ENCODE measurements around the gene CHRND.

CHRND gene

GRCh38 chr2:232488097-232488711 is 37.8 kb upstream of the CHRND start:
- no peak for DNase-seq

- no peak for DNase-seq
Observed at GRCh38 chr2:232488721-232489300, 37.1 kb upstream of the CHRND start.

- DNase-seq = no peak
Observed at GRCh38 chr2:232489516-232490220, 36.3 kb upstream of the CHRND start.

GRCh38 chr2:232490221-232491138 is 35.5 kb upstream of the CHRND start:
- DNase-seq = no peak

GRCh38 chr2:232491139-232491780 is 34.7 kb upstream of the CHRND start:
- no peak for DNase-seq

- no peak for DNase-seq
Observed at GRCh38 chr2:232492236-232492848, 33.6 kb upstream of the CHRND start.

- no peak for DNase-seq
Observed at GRCh38 chr2:232492963-232493700, 32.8 kb upstream of the CHRND start.

- no peak for DNase-seq
Observed at GRCh38 chr2:232493701-232494474, 32.1 kb upstream of the CHRND start.

GRCh38 chr2:232494542-232494941 is 31.4 kb upstream of the CHRND start:
- no peak for DNase-seq

- no peak for DNase-seq
Observed at GRCh38 chr2:232495292-232495691, 30.7 kb upstream of the CHRND start.

- DNase-seq = no peak
Observed at GRCh38 chr2:232496501-232497270, 29.3 kb upstream of the CHRND start.

GRCh38 chr2:232497348-232497747 is 28.6 kb upstream of the CHRND start:
- DNase-seq = no peak

GRCh38 chr2:232498452-232498851 is 27.5 kb upstream of the CHRND start:
- no peak for DNase-seq

- DNase-seq = no peak
Observed at GRCh38 chr2:232501331-232501771, 24.6 kb upstream of the CHRND start.

- no peak for DNase-seq
Observed at GRCh38 chr2:232501794-232502390, 24.1 kb upstream of the CHRND start.

- DNase-seq = no peak
Observed at GRCh38 chr2:232502511-232502910, 23.4 kb upstream of the CHRND start.

GRCh38 chr2:232502911-232503808 is 22.8 kb upstream of the CHRND start:
- no peak for DNase-seq

- no peak for DNase-seq
Observed at GRCh38 chr2:232503809-232504323, 22.1 kb upstream of the CHRND start.
